Measurements from ENCODE around the gene SPTSSB. TPM values are rescaled to one million over a fixed set of nuclear protein-coding genes. Genes with fewer than 3 reads are reported as not detected.

Gene SPTSSB
- total and polyA plus RNA-seq, 2 donors from 2014 or later, result 0.52 to 7.8 TPM

DNA sequence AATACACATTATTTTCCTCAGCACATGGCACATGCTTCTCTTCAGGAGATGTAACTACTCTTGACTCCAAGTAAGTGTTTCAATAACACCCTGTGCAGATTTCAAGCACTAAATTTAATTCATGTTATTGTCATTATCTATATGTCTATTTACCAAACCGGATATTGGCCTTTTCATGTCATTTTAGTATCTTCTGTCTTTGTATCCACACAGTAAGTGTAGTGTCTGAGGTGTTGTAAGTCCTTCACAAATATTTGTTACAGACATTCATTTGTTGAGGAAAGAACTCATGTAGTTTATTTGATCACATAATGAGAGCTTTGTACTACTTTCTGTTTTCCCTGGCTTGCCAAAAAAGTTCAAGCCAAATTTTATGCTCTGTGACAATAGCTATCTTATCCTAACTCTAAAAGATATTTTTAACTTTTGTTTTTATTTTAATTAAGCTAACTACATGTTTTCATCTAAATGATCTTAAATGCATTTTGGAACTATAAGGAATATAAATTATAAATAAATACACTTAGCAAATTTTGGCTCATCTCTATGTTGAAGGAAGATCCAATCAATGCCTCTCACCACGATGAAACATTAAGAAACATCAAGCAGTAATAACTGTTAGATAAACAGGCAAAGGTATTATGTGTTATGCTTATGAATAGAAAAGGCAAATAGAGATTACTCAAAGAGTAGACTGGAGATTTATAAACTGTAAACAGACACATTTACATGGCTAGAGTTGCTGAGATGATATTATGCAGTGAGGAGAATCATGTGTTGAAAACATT lies 48.3 kb downstream of the SPTSSB start:
- H3K9me3 ChIP-seq (ENCODE audit: control insufficient read depth in 2 of 3, insufficient read depth in 1 of 3, low read length in 3 of 3), result no peaks in the 10 kb centered on the region
- no peaks in the 10 kb centered on the region for H3K4me1 ChIP-seq (ENCODE audit: control insufficient read depth in 2 of 3, insufficient read depth in 2 of 3, low read depth in 1 of 3, low read length in 3 of 3)
- no peak overlapping the region for H3K9ac ChIP-seq (ENCODE audit: low read length in 3 of 3)
- intact Hi-C loops (cut with DNase I), result no loop called here
- H3K4me3 ChIP-seq (ENCODE audit: low read length in 3 of 3), result no peak overlapping the region
- DNase-seq (no peak), FAIRE-seq (no peak)
- H3K27me3 ChIP-seq (ENCODE audit: control insufficient read depth, insufficient read depth, low read length), result no peaks in the 10 kb centered on the region
- TF ChIP-seq, protein P1, sequence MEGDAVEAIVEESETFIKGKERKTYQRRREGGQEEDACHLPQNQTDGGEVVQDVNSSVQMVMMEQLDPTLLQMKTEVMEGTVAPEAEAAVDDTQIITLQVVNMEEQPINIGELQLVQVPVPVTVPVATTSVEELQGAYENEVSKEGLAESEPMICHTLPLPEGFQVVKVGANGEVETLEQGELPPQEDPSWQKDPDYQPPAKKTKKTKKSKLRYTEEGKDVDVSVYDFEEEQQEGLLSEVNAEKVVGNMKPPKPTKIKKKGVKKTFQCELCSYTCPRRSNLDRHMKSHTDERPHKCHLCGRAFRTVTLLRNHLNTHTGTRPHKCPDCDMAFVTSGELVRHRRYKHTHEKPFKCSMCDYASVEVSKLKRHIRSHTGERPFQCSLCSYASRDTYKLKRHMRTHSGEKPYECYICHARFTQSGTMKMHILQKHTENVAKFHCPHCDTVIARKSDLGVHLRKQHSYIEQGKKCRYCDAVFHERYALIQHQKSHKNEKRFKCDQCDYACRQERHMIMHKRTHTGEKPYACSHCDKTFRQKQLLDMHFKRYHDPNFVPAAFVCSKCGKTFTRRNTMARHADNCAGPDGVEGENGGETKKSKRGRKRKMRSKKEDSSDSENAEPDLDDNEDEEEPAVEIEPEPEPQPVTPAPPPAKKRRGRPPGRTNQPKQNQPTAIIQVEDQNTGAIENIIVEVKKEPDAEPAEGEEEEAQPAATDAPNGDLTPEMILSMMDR (IDR thresholded peaks at IDR 0.05; ENCODE audit: borderline replicate concordance, extremely low read depth, insufficient read depth), result no peak
- no peak overlapping the region for H3K27ac ChIP-seq (ENCODE audit: low read depth in 2 of 2, low read length in 2 of 2)
- H3K36me3 ChIP-seq (ENCODE audit: control insufficient read depth in 2 of 3, insufficient read depth in 3 of 3, low read length in 3 of 3), result no peaks in the 10 kb centered on the region

DNA sequence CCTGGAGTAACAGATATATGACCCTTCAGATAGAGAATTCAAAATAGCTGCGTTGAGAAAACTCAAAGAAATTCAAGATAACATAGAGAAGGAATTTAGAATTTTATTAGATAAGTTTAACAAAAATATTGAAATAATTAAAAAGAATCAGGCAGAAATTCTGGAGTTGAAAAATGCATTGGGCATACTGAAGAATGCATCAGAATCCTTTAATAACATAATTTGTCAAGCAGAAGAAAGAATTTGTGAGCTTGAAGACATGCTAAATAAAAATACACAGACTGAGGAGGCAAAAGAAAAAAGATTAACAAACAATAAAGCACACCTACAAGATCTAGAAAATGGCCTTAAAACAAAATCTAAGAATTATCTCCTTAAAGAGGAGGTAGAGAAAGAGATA lies 50.5 kb downstream of the SPTSSB start:
- no peak overlapping the region for H3K4me3 ChIP-seq (ENCODE audit: low read length in 3 of 3)
- DNase-seq (no peak), FAIRE-seq (no peak)
- TF ChIP-seq, protein P1 (IDR thresholded peaks at IDR 0.05; ENCODE audit: borderline replicate concordance, extremely low read depth, insufficient read depth), result no peak
- H3K9me3 ChIP-seq (ENCODE audit: control insufficient read depth in 2 of 3, insufficient read depth in 1 of 3, low read length in 3 of 3), result no peaks in the 10 kb centered on the region
- no peaks in the 10 kb centered on the region for H3K4me1 ChIP-seq (ENCODE audit: control insufficient read depth in 2 of 3, insufficient read depth in 2 of 3, low read depth in 1 of 3, low read length in 3 of 3)
- H3K9ac ChIP-seq (ENCODE audit: low read length in 3 of 3), result no peak overlapping the region
- intact Hi-C loops (cut with DNase I), result no loop called here
- no peaks in the 10 kb centered on the region for H3K27me3 ChIP-seq (ENCODE audit: control insufficient read depth, insufficient read depth, low read length)
- no peaks in the 10 kb centered on the region for H3K36me3 ChIP-seq (ENCODE audit: control insufficient read depth in 2 of 3, insufficient read depth in 3 of 3, low read length in 3 of 3)
- H3K27ac ChIP-seq (ENCODE audit: low read depth in 2 of 2, low read length in 2 of 2), result no peak overlapping the region

DNA sequence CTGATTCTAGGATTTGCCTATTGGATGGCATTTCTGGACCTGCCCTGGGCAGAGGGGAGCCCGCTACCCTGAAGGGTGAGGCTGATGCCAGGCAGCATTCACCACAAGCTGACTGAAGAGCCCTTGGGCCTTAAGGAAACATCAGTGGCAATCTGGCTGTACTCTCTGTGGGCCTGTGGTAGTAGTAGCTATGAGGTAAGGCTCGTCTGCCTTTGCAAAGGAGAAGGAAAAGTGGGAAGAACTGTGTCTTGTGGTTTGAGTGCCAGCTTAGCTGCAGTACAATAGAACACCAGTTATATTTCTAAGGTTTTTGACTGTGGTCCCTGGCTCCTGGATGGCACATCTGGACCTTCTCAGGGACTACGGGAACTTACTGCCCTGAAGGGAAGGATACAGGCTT lies 51.5 kb downstream of the SPTSSB start:
- Histone ChIP-seq H3K9me3 (ENCODE audit: control insufficient read depth in 2 of 3, insufficient read depth in 1 of 3, low read length in 3 of 3) (no peaks in the 10 kb centered on the region), H3K36me3 (ENCODE audit: control insufficient read depth in 2 of 3, insufficient read depth in 3 of 3, low read length in 3 of 3) (no peaks in the 10 kb centered on the region), H3K4me3 (ENCODE audit: low read length in 3 of 3) (no peak overlapping the region), H3K27me3 (ENCODE audit: control insufficient read depth, insufficient read depth, low read length) (no peaks in the 10 kb centered on the region), H3K27ac (ENCODE audit: low read depth in 2 of 2, low read length in 2 of 2) (no peak overlapping the region), H3K4me1 (ENCODE audit: control insufficient read depth in 2 of 3, insufficient read depth in 2 of 3, low read depth in 1 of 3, low read length in 3 of 3) (no peaks in the 10 kb centered on the region), H3K9ac (ENCODE audit: low read length in 3 of 3) (no peak overlapping the region)
- no peak for FAIRE-seq
- TF ChIP-seq, protein P1 (IDR thresholded peaks at IDR 0.05; ENCODE audit: borderline replicate concordance, extremely low read depth, insufficient read depth), result no peak
- intact Hi-C loops (cut with DNase I), result no loop called here
- no peak for DNase-seq
